Peyer's patch (tissue), 4 donors: ENCODE data around the gene XPC. TPM values are rescaled to one million over a fixed set of nuclear protein-coding genes. Genes with fewer than 3 reads are reported as not detected.

Experiments used
- DNase-seq, 3 donors: peaks; one replicate each; pipeline ENCODE4 v3.0.0-alpha.2; 2017 to 2019
- H3K27ac ChIP-seq, 4 donors: fragments of 200-600 bp; sonication (generic); one replicate each; pipeline ENCODE4 v1.5.1; 2016 to 2019
- H3K27me3 ChIP-seq, 2 donors: fragments of 200-600 bp; sonication (generic); one replicate each; pipeline ENCODE4 v1.5.1; 2019
- H3K36me3 ChIP-seq, 3 donors: fragments of 200-600 bp; sonication (generic); one replicate each; pipeline ENCODE4 v1.5.1; 2016 to 2019
- H3K4me1 ChIP-seq, 4 donors: fragments of 200-600 bp; sonication (generic); one replicate each; pipeline ENCODE4 v1.5.1; 2016 to 2019
- H3K4me3 ChIP-seq, 4 donors: fragments of 200-600 bp; sonication (generic); 1 replicate in 3 of 4; 2 replicates in 1 of 4; pipeline ENCODE4 v1.5.1; 2016 to 2019; ENCODE audit warnings: mild to moderate bottlenecking in 1 of 4
- H3K9me3 ChIP-seq, 4 donors: fragments of 200-600 bp; sonication (generic); one replicate each; pipeline ENCODE4 v1.5.1; 2016 to 2019; ENCODE audit warnings: mild to moderate bottlenecking in 1 of 4
- CTCF ChIP-seq, 6 experiments: fragments of 450-650 bp in 4 of 6; fragments of 200-600 bp in 2 of 6; sonication (generic) in 1 of 6; IDR thresholded peaks; one replicate each; pipeline ENCODE4 v1.5.1; 2017 to 2019; ENCODE audit warnings: antibody characterized with exemption in 6 of 6, mild to moderate bottlenecking in 3 of 6, moderate library complexity in 1 of 6
- POLR2A ChIP-seq, 2 donors: fragments of 450-650 bp; IDR thresholded peaks; one replicate each; pipeline ENCODE4 v1.5.1; 2017; ENCODE audit warnings: antibody characterized with exemption in 2 of 2, mild to moderate bottlenecking in 2 of 2, moderate library complexity in 2 of 2
- total RNA-seq, 4 donors: library from RNA; depleted of rRNA; stranded (reverse); fragments of >200 nt; gene quantifications; one replicate each; pipeline ENCODE4 v1.1.0, GENCODE V29; 2016

Gene XPC
- total RNA-seq, 4 donors from 2014 or later, result 46.1 to 88.3 (median 78.6) TPM

GRCh38 chr3:14143271-14144225 lies 34.9 kb downstream of the XPC start:
- H3K36me3 ChIP-seq, result peaks cover 0 to 73% (median 0%) of the 10 kb centered on the region in 3 donors
- H3K4me3 ChIP-seq, result no peak overlapping the region
- no peak for TF ChIP-seq CTCF (IDR thresholded peaks at IDR 0.05)
- no peak for TF ChIP-seq POLR2A (IDR thresholded peaks at IDR 0.05)

GRCh38 chr3:14142567-14143270 lies 35.7 kb downstream of the XPC start:
- no peak overlapping the region for H3K4me3 ChIP-seq
- H3K27ac ChIP-seq, result peak overlapping the region; percentile 51 to 91 (median 70)
- H3K4me1 ChIP-seq, result peaks cover 0 to 37% (median 7%) of the 10 kb centered on the region in 4 donors
- no peak for TF ChIP-seq POLR2A (IDR thresholded peaks at IDR 0.05)
- TF ChIP-seq CTCF (IDR thresholded peaks at IDR 0.05), result no peak
- H3K27me3 ChIP-seq, result no peaks in the 10 kb centered on the region
- peaks cover 0 to 73% (median 0%) of the 10 kb centered on the region in 3 donors for H3K36me3 ChIP-seq
- DNase-seq, result no peak
- H3K9me3 ChIP-seq, result no peaks in the 10 kb centered on the region

More at GRCh38 chr3:14143271-14144225, 34.9 kb downstream of the XPC start:
- Histone ChIP-seq H3K27me3 (no peaks in the 10 kb centered on the region), H3K9me3 (no peaks in the 10 kb centered on the region), H3K27ac (peak overlapping the region; percentile 64 to 91 (median 72)), H3K4me1 (peaks cover 0 to 37% (median 7%) of the 10 kb centered on the region in 4 donors)
- DNase-seq, result peak in 1 of 3 donors; percentile 65

- no peak for DNase-seq
- no peaks in the 10 kb centered on the region for H3K27me3 ChIP-seq
- peaks cover 0 to 72% (median 0%) of the 10 kb centered on the region in 3 donors for H3K36me3 ChIP-seq
- H3K27ac ChIP-seq, result peak overlapping the region; percentile 38 to 91 (median 70)
- H3K4me1 ChIP-seq, result peaks cover 0 to 41% (median 7%) of the 10 kb centered on the region in 4 donors
- no peak overlapping the region for H3K4me3 ChIP-seq
- H3K9me3 ChIP-seq, result no peaks in the 10 kb centered on the region
- TF ChIP-seq CTCF (IDR thresholded peaks at IDR 0.05), result no peak
- no peak for TF ChIP-seq POLR2A (IDR thresholded peaks at IDR 0.05)
Measured at GRCh38 chr3:14141602-14142341, 36.6 kb downstream of the XPC start.

GRCh38 chr3:14141144-14141543 lies 37.3 kb downstream of the XPC start:
- H3K4me1 ChIP-seq, result peaks cover 0 to 42% (median 7%) of the 10 kb centered on the region in 4 donors
- no peaks in the 10 kb centered on the region for H3K27me3 ChIP-seq
- no peaks in the 10 kb centered on the region for H3K9me3 ChIP-seq
- TF ChIP-seq POLR2A (IDR thresholded peaks at IDR 0.05) (no peak), CTCF (IDR thresholded peaks at IDR 0.05) (no peak)
- peaks cover 0 to 73% (median 0%) of the 10 kb centered on the region in 3 donors for H3K36me3 ChIP-seq
- DNase-seq, result no peak
- H3K27ac ChIP-seq, result peak overlapping the region in 1 of 4 donors; percentile 91
- no peak overlapping the region for H3K4me3 ChIP-seq

- H3K27ac ChIP-seq, result no peak overlapping the region
Measured at GRCh38 chr3:14140668-14141067, 37.7 kb downstream of the XPC start.

More at GRCh38 chr3:14140668-14141067, 37.7 kb downstream of the XPC start:
- no peak for TF ChIP-seq CTCF (IDR thresholded peaks at IDR 0.05)
- TF ChIP-seq POLR2A (IDR thresholded peaks at IDR 0.05), result no peak
- no peak for DNase-seq
- Histone ChIP-seq H3K27me3 (no peaks in the 10 kb centered on the region), H3K4me1 (peaks cover 0 to 38% (median 7%) of the 10 kb centered on the region in 4 donors), H3K9me3 (no peaks in the 10 kb centered on the region), H3K4me3 (no peak overlapping the region), H3K36me3 (peaks cover 0 to 73% (median 0%) of the 10 kb centered on the region in 3 donors)
